HCT116 (cell line): ENCODE results near the gene RS1. TPM values are rescaled to one million over a fixed set of nuclear protein-coding genes. Genes with fewer than 3 reads are reported as not detected.

ENCODE experiments used
- ATAC-seq: fragments of 200-7000 bp; cut with Tn5 transposase; 2 replicates; pipeline ENCODE4 v1.9.1; 2020; ENCODE audit warnings: mild to moderate bottlenecking, moderate library complexity
- BruUV-seq: library from RNA; stranded (reverse); fragments of 400-500 nt; replicated peaks from 2 replicates; lab custom pipeline; 2021; lab: Mats Ljungman, UMichigan
- CTCF ChIA-PET: fragments of 300-600 bp; sonication (Branson Sonifier 250); formaldehyde crosslinking; loops from one replicate; lab custom pipeline; 2021; ENCODE audit warnings: antibody characterized with exemption; lab: Charles Lee
- POLR2A ChIA-PET: fragments of 300-600, 350-600 bp; sonication (Branson Sonifier 250); formaldehyde crosslinking; loops from one replicate; lab custom pipeline; 2021; ENCODE audit warnings: antibody characterized with exemption; lab: Charles Lee
- RAD21 ChIA-PET, 2 experiments: fragments of 300-600 bp; sonication (Branson Sonifier 250); formaldehyde crosslinking; loops; one replicate each; lab custom pipeline; 2023; ENCODE audit warnings: low total read pairs in 2 of 2; ENCODE audit not compliant: uncharacterized antibody in 2 of 2, unreplicated experiment in 2 of 2, low non-redundant PET in 1 of 2; lab: Charles Lee
- DNase-seq: peaks from one replicate; pipeline ENCODE4 v3.0.0-alpha.2; 2010; ENCODE audit warnings: low read depth, low spot score
- H2AFZ ChIP-seq: fragments of 200-600 bp; shearing (Covaris generic), sonication (generic); 2 replicates; pipeline ENCODE4 v1.6.1; 2017; ENCODE audit warnings: low read depth, mixed run types, mixed read lengths, antibody characterized with exemption, low read length; ENCODE audit not compliant: poor library complexity, severe bottlenecking
- H3K27ac ChIP-seq: 2 replicates; pipeline ENCODE4 v1.5.1; 2012; ENCODE audit warnings: low read depth, low read length
- H3K27me3 ChIP-seq: fragments of 200-600 bp; sonication (generic); 2 replicates; pipeline ENCODE4 v1.6.1; 2016; ENCODE audit warnings: mixed run types, low read length, mixed read lengths; ENCODE audit not compliant: insufficient read depth
- H3K36me3 ChIP-seq, 2 experiments: fragments of 200-500 bp in 1 of 2; fragments of 200-600 bp in 1 of 2; sonication (Bioruptor generic) in 1 of 2; sonication (generic) in 1 of 2; 2 replicates each; pipeline versions ENCODE4 v1.5.1 to v1.6.1; 2014 to 2016; ENCODE audit warnings: low read length in 2 of 2, inconsistent platforms in 1 of 2, mixed read lengths in 1 of 2, mixed run types in 1 of 2; ENCODE audit not compliant: insufficient read depth in 2 of 2, control insufficient read depth in 1 of 2
- H3K4me1 ChIP-seq, 2 experiments: fragments of 200-600 bp in 1 of 2; sonication (generic) in 1 of 2; 2 replicates each; pipeline versions ENCODE4 v1.5.1 to v1.6.1; 2012 to 2017; ENCODE audit warnings: low read length in 2 of 2, inconsistent platforms in 1 of 2, mild to moderate bottlenecking in 1 of 2, mixed read lengths in 1 of 2, mixed run types in 1 of 2, moderate library complexity in 1 of 2; ENCODE audit not compliant: insufficient read depth in 2 of 2, control insufficient read depth in 1 of 2
- H3K4me2 ChIP-seq: fragments of 200-600 bp; sonication (generic); 2 replicates; pipeline ENCODE4 v1.6.1; 2017; ENCODE audit warnings: mixed run types, low read length, mixed read lengths
- H3K4me3 ChIP-seq, 2 experiments: fragments of 200-600 bp in 1 of 2; sonication (generic) in 1 of 2; replicated peaks in 1 of 2; 2 replicates each; pipeline ENCODE4 v1.5.1; 2011 to 2016; ENCODE audit warnings: low read length in 2 of 2, control low read depth in 1 of 2, low read depth in 1 of 2, mild to moderate bottlenecking in 1 of 2, mixed read lengths in 1 of 2, mixed run types in 1 of 2
- H3K79me2 ChIP-seq: fragments of 200-600 bp; sonication (generic); 2 replicates; pipeline ENCODE4 v1.6.1; 2017; ENCODE audit warnings: mild to moderate bottlenecking, mixed run types, low read length, moderate library complexity, mixed read lengths; ENCODE audit not compliant: insufficient read depth
- H3K9ac ChIP-seq: fragments of 200-600 bp; sonication (generic); 2 replicates; pipeline ENCODE4 v1.6.1; 2016; ENCODE audit warnings: low read length, mixed read lengths
- H3K9me2 ChIP-seq: fragments of 200-600 bp; sonication (generic), shearing (Covaris generic); 2 replicates; pipeline ENCODE4 v1.6.1; 2017; ENCODE audit warnings: mixed run types, mild to moderate bottlenecking, moderate library complexity; ENCODE audit not compliant: insufficient read depth
- H3K9me3 ChIP-seq, 2 experiments: fragments of 200-500 bp in 1 of 2; fragments of 200-600 bp in 1 of 2; sonication (Bioruptor generic) in 1 of 2; sonication (generic) in 1 of 2; 2 replicates each; pipeline ENCODE4 v1.6.1; 2014 to 2017; ENCODE audit warnings: low read length in 2 of 2, mixed read lengths in 2 of 2, inconsistent platforms in 1 of 2, low read depth in 1 of 2, mild to moderate bottlenecking in 1 of 2, mixed run types in 1 of 2, moderate library complexity in 1 of 2; ENCODE audit not compliant: control insufficient read depth in 1 of 2, insufficient read depth in 1 of 2
- H4K20me1 ChIP-seq: fragments of 200-600 bp; sonication (generic), shearing (Covaris generic); 2 replicates; pipeline ENCODE4 v1.6.1; 2017; ENCODE audit warnings: mixed run types, mild to moderate bottlenecking, moderate library complexity; ENCODE audit not compliant: insufficient read depth
- CBX3 ChIP-seq: IDR thresholded peaks from 2 replicates; pipeline ENCODE4 v1.6.1; 2012; ENCODE audit warnings: low read depth
- EGR1 ChIP-seq: IDR thresholded peaks from 2 replicates; pipeline ENCODE4 v1.6.1; 2012; ENCODE audit warnings: low read depth
- EZH2 ChIP-seq: fragments of 200-600 bp; sonication (generic); IDR thresholded peaks from 2 replicates; pipeline ENCODE4 v1.6.1; 2017; ENCODE audit warnings: antibody characterized with exemption, mixed run types
- EZH2phosphoT487 ChIP-seq: fragments of 200-600 bp; IDR thresholded peaks from 2 replicates; pipeline ENCODE4 v1.6.1; 2018; ENCODE audit warnings: antibody characterized with exemption, borderline replicate concordance
- FOSL1 ChIP-seq: IDR thresholded peaks from 2 replicates; pipeline ENCODE4 v1.6.1; 2012; ENCODE audit warnings: low read depth
- JUND ChIP-seq: IDR thresholded peaks from 2 replicates; pipeline ENCODE4 v1.6.1; 2012
- POLR2AphosphoS5 ChIP-seq: IDR thresholded peaks from 2 replicates; pipeline ENCODE4 v1.6.1; 2011; ENCODE audit warnings: mild to moderate bottlenecking, low read depth, low read length, moderate library complexity
- RAD21 ChIP-seq: IDR thresholded peaks from 2 replicates; pipeline ENCODE4 v1.6.1; 2012; ENCODE audit warnings: low read depth, mild to moderate bottlenecking
- SIN3A ChIP-seq: IDR thresholded peaks from 2 replicates; pipeline ENCODE4 v1.6.1; 2012; ENCODE audit warnings: low read depth
- SP1 ChIP-seq: IDR thresholded peaks from 2 replicates; pipeline ENCODE4 v1.6.1; 2012; ENCODE audit warnings: low read depth
- SRF ChIP-seq: IDR thresholded peaks from 2 replicates; pipeline ENCODE4 v1.6.1; 2012; ENCODE audit warnings: low read depth
- TCF7L2 ChIP-seq: IDR thresholded peaks from 2 replicates; pipeline ENCODE4 v1.7.0; 2011; ENCODE audit warnings: borderline replicate concordance, inconsistent platforms; ENCODE audit not compliant: insufficient read depth, insufficient read length; ENCODE audit errors: extremely low read depth
- YY1 ChIP-seq: IDR thresholded peaks from 2 replicates; pipeline ENCODE4 v1.6.1; 2011; ENCODE audit warnings: low read length, low read depth, moderate library complexity, mild to moderate bottlenecking; ENCODE audit not compliant: insufficient replicate concordance; ENCODE audit errors: extremely low read depth
- intact Hi-C: fragments of 100-400 bp; cut with micrococcal nuclease; formaldehyde crosslinking; loops from 2 replicates; pipeline ENCODE4 v1.10.0; 2022
- total RNA-seq: library from RNA; stranded (reverse); gene quantifications from one replicate; pipeline ENCODE4 v1.2.1, GENCODE V29; 2021; ENCODE audit not compliant: unreplicated experiment
- TF ChIP-seq, protein P1 (sequence below): IDR thresholded peaks from 2 replicates; pipeline ENCODE4 v1.6.1; 2012
- TF ChIP-seq, protein P2 (sequence below): IDR thresholded peaks from 2 replicates; pipeline ENCODE4 v1.6.1; 2012; ENCODE audit warnings: low read depth
- TF ChIP-seq, protein P3 (sequence below): IDR thresholded peaks from 2 replicates; pipeline ENCODE4 v1.6.1; 2011; ENCODE audit warnings: mild to moderate bottlenecking, low read length, moderate library complexity; ENCODE audit not compliant: insufficient replicate concordance; ENCODE audit errors: extremely low read depth

Gene RS1
- total RNA-seq, 1 experiment from 2014 or later: not detected

DNA sequence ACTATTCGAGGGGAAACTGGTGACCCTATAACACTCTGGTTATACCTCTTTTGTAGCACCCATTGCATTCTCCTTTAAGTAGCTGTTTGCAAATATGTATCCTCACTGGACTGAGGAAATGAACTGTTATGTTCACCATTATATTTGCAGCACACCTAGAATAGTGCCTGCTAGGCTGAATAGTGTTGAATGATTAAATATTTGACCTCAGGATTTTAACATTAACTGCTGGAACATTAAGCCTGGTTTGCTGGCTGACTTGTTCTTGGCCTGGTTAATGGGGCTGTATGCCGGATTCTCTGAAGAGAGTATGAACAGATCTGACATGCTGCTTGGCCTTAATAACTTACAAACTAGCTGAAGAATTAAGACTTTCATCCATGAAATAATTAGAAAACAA lies 80.1 kb downstream of the RS1 start:
- no peak for TF ChIP-seq EZH2
- no peak for TF ChIP-seq SRF
- TF ChIP-seq EZH2phosphoT487: no peak
- TF ChIP-seq, protein P1, sequence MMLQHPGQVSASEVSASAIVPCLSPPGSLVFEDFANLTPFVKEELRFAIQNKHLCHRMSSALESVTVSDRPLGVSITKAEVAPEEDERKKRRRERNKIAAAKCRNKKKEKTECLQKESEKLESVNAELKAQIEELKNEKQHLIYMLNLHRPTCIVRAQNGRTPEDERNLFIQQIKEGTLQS: no peak
- TF ChIP-seq, protein P2, sequence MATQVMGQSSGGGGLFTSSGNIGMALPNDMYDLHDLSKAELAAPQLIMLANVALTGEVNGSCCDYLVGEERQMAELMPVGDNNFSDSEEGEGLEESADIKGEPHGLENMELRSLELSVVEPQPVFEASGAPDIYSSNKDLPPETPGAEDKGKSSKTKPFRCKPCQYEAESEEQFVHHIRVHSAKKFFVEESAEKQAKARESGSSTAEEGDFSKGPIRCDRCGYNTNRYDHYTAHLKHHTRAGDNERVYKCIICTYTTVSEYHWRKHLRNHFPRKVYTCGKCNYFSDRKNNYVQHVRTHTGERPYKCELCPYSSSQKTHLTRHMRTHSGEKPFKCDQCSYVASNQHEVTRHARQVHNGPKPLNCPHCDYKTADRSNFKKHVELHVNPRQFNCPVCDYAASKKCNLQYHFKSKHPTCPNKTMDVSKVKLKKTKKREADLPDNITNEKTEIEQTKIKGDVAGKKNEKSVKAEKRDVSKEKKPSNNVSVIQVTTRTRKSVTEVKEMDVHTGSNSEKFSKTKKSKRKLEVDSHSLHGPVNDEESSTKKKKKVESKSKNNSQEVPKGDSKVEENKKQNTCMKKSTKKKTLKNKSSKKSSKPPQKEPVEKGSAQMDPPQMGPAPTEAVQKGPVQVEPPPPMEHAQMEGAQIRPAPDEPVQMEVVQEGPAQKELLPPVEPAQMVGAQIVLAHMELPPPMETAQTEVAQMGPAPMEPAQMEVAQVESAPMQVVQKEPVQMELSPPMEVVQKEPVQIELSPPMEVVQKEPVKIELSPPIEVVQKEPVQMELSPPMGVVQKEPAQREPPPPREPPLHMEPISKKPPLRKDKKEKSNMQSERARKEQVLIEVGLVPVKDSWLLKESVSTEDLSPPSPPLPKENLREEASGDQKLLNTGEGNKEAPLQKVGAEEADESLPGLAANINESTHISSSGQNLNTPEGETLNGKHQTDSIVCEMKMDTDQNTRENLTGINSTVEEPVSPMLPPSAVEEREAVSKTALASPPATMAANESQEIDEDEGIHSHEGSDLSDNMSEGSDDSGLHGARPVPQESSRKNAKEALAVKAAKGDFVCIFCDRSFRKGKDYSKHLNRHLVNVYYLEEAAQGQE: no peak
- TF ChIP-seq YY1: no peak
- no peak for TF ChIP-seq JUND
- TF ChIP-seq TCF7L2: no peak
- no peak for TF ChIP-seq SIN3A
- TF ChIP-seq, protein P3, sequence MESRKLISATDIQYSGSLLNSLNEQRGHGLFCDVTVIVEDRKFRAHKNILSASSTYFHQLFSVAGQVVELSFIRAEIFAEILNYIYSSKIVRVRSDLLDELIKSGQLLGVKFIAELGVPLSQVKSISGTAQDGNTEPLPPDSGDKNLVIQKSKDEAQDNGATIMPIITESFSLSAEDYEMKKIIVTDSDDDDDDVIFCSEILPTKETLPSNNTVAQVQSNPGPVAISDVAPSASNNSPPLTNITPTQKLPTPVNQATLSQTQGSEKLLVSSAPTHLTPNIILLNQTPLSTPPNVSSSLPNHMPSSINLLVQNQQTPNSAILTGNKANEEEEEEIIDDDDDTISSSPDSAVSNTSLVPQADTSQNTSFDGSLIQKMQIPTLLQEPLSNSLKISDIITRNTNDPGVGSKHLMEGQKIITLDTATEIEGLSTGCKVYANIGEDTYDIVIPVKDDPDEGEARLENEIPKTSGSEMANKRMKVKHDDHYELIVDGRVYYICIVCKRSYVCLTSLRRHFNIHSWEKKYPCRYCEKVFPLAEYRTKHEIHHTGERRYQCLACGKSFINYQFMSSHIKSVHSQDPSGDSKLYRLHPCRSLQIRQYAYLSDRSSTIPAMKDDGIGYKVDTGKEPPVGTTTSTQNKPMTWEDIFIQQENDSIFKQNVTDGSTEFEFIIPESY: no peak
- no peak for TF ChIP-seq POLR2AphosphoS5
- no peak for TF ChIP-seq EGR1
- no peak for TF ChIP-seq CBX3
- no peak for TF ChIP-seq FOSL1
- TF ChIP-seq RAD21: no peak
- no peak for TF ChIP-seq SP1
- no peak overlapping the region for H3K4me3 ChIP-seq
- H3K36me3 ChIP-seq: no peaks in the 10 kb centered on the region
- H4K20me1 ChIP-seq: no peaks in the 10 kb centered on the region
- H2AFZ ChIP-seq: no peak overlapping the region
- ATAC-seq (no peak), DNase-seq (no peak)
- H3K27me3 ChIP-seq: no peaks in the 10 kb centered on the region
- intact Hi-C loops: no loop called here
- ChIA-PET RAD21 (no interaction called here), CTCF (no interaction called here), POLR2A (no interaction called here)
- no peaks in the 10 kb centered on the region for H3K9me3 ChIP-seq
- no peaks in the 10 kb centered on the region for H3K4me1 ChIP-seq
- no peak overlapping the region for H3K27ac ChIP-seq
- BruUV-seq: no TSS peak
- H3K9ac ChIP-seq: no peak overlapping the region
- H3K79me2 ChIP-seq: no peaks in the 10 kb centered on the region
- H3K9me2 ChIP-seq: no peaks in the 10 kb centered on the region
- no peak overlapping the region for H3K4me2 ChIP-seq
